ENCODE measurements around the gene DCHS1. TPM values are rescaled to one million over a fixed set of nuclear protein-coding genes. Genes with fewer than 3 reads are reported as not detected.

Gene DCHS1
- total RNA-seq, 4 donors from 2014 or later, result 12.6 to 27.8 (median 20.1) TPM

- H3K9me3 ChIP-seq, result no peaks in the 10 kb centered on the region
- peaks cover 0 to 36% (median 0%) of the 10 kb centered on the region in 3 donors for H3K36me3 ChIP-seq
- no peak for DNase-seq (ENCODE audit: low spot score in 2 of 2)
- H3K27me3 ChIP-seq, result no peaks in the 10 kb centered on the region
- no peak overlapping the region for H3K4me3 ChIP-seq
- no peak for TF ChIP-seq EP300 (IDR thresholded peaks at IDR 0.05)
- no peak for TF ChIP-seq CTCF (IDR thresholded peaks at IDR 0.05)
- TF ChIP-seq POLR2A (IDR thresholded peaks at IDR 0.05), result no peak
- WGBS, 2 donors, result 84 to 91% methylated on average over 11 to 13 of the region's 16 CpGs
- H3K27ac ChIP-seq, result no peak overlapping the region
- H3K4me1 ChIP-seq, result peaks cover 0 to 26% (median 7%) of the 10 kb centered on the region in 4 donors
These were observed 33.8 kb downstream of the DCHS1 start for GRCh38 chr11:6621711-6622211.

GRCh38 chr11:6620636-6621035, 35.0 kb downstream of the DCHS1 start:
- no peaks in the 10 kb centered on the region for H3K27me3 ChIP-seq
- H3K36me3 ChIP-seq, result peaks cover 0 to 36% (median 0%) of the 10 kb centered on the region in 3 donors
- no peak overlapping the region for H3K4me3 ChIP-seq
- H3K4me1 ChIP-seq, result peaks cover 0 to 26% (median 7%) of the 10 kb centered on the region in 4 donors
- no peak for DNase-seq (ENCODE audit: low spot score in 2 of 2)
- H3K9me3 ChIP-seq, result no peaks in the 10 kb centered on the region
- TF ChIP-seq CTCF (IDR thresholded peaks at IDR 0.05) (no peak), POLR2A (IDR thresholded peaks at IDR 0.05) (no peak), EP300 (IDR thresholded peaks at IDR 0.05) (no peak)
- no peak overlapping the region for H3K27ac ChIP-seq
- 91% methylated on average over 1 of the region's 1 CpG for WGBS, 2 donors

- peak; percentile 90 to 99 for DNase-seq (ENCODE audit: low spot score in 2 of 2)
- 0% methylated on average over 16 of the region's 16 CpGs for WGBS, 2 donors
- Histone ChIP-seq H3K4me3 (peak within 1 kb of the TSS; percentile 68 to 86 (median 75)), H3K9me3 (no peaks in the 10 kb centered on the region), H3K36me3 (peaks cover 0 to 36% (median 9%) of the 10 kb centered on the region in 3 donors), H3K27ac (peak within 1 kb of the TSS; percentile 87 to 95 (median 92)), H3K4me1 (peaks cover 0 to 26% (median 7%) of the 10 kb centered on the region in 4 donors), H3K27me3 (no peaks in the 10 kb centered on the region)
- TF ChIP-seq CTCF (IDR thresholded peaks at IDR 0.05) (peak in 1 of 5 experiments; percentile 24), EP300 (IDR thresholded peaks at IDR 0.05) (peak; percentile 72 to 98), POLR2A (IDR thresholded peaks at IDR 0.05) (peak; percentile 85 to 93)
These were observed 36.4 kb downstream of the DCHS1 start, which contains the start of gene TPP1 for GRCh38 chr11:6619004-6619745. TSS of gene TPP1 (minus strand) at chr11:6619422. CDS start at chr11:6619400, 22 bp downstream.

GRCh38 chr11:6618117-6619003, 37.2 kb downstream of the DCHS1 start:
- WGBS, 2 donors, result 11 to 14% methylated on average over 15 of the region's 15 CpGs
- no peaks in the 10 kb centered on the region for H3K9me3 ChIP-seq
- no peak for TF ChIP-seq CTCF (IDR thresholded peaks at IDR 0.05)
- TF ChIP-seq EP300 (IDR thresholded peaks at IDR 0.05), result peak in 1 of 2 donors; percentile 33
- TF ChIP-seq POLR2A (IDR thresholded peaks at IDR 0.05), result no peak
- peaks cover 0 to 35% (median 9%) of the 10 kb centered on the region in 3 donors for H3K36me3 ChIP-seq
- peaks cover 0 to 28% (median 7%) of the 10 kb centered on the region in 4 donors for H3K4me1 ChIP-seq
- no peaks in the 10 kb centered on the region for H3K27me3 ChIP-seq
- DNase-seq (ENCODE audit: low spot score in 2 of 2), result peak in 1 of 2 donors; percentile 40
- peak overlapping the region; percentile 68 to 86 (median 75) for H3K4me3 ChIP-seq
- H3K27ac ChIP-seq, result peak overlapping the region; percentile 87 to 95 (median 92)

All from tibial nerve (tissue), 4 donors.